8988T (cell line): ENCODE results near the gene ITCH.
"Not testable (repeated sequence)": the region's sequence is repeated elsewhere in the genome, so short reads cannot be mapped to it uniquely, and the experiment has no call there.

ENCODE experiments used
- DNase-seq: peaks from one replicate; pipeline ENCODE4 v3.0.0; 2011

The ITCH gene

DNA sequence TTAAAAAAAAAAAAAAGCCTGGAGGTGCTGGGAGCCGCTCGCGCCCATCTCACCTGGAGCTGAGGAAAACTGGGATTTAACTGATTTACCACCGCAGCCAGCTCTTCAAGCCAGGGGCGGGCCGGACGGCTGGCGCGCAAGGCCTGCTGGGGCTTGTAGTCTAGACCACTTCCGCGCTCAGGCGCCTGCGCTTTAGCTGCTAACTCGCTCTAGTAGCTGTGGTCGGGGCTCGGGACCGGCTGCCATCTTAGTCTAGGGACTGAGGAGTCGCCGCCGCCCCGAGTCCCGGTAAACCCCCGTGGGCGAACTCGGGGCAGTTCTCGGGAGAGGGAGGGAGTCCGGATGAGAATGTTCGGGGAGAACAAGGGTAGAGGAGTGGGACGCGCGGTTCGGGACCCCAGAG lies at the start of gene ITCH:
ITCH (plus strand) TSS at position 212 of the 403 bp plus-strand sequence. CDS start 30,539 bp downstream, outside the sequence.
- peak; percentile 97 for DNase-seq

GRCh38 chr20:34315236-34315635 lies 47.8 kb upstream of the ITCH start:
- no peak for DNase-seq

DNA sequence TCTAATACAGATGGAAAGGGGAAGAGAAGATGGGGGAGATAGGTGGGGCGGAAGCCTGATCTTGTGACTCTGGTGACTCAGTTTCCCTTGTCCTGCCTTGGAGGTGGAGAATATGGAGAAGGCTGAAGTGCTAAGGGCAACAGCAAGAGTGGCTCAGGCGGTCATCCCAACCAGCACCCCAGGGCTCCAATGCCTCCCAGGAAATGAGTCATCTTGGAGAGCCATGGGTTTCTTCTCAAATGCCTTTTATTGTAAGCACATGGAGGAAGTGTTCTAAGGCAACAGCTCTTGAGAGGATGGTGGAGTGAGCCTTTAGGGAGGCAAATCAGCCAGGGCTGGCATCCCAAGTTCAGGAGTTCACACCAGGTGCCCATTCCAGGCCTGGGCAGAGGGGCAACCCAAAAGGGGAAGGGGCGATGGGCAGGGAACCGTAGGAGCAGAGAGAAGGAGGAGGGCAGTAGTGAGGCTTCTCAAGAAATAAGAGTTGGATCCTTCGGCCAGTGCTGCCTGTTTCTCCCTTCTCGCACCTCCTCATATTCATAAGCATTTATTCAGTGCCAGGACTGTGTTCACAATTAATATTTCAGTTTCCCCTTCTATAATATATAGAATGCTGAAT lies 46.8 kb upstream of the ITCH start:
- no peak for DNase-seq

DNA sequence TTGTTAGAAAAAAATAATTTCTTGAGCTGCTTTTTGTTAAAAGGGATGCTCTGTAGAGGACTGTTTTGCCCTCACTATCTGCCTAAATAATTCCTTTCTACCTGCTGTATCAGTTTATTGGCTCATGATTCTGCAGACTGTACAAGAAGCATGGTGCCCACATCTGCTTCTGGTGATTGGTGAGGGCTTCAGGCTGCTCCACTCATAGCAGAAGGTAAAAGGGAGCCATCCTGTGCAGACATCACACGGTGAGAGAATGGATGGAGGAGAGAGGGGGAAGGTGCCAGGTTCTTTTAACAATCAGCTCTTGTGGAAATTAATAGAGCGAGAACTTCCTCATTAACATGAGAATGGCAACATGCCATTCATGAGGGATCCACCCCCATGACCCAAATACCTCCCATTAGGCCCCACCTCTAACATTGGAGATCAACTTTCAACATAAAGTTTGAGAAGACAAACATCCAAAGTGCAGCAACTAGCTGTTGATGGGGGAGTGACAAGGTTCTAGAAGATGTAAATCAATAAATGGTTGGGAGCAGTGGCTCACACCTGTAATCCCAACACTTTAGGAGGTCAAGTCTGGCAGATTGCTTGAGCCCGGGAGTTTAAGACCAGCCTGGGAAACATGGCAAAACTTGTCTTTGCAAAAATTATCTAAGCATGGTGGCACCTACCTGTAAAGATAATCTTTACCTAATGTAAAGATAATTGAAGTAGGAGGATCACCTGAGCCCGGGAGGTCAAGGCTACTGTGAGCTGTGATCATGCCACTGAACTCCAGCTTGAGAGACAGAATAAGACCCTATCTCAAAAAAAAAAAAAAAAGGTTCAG lies 44.2 kb upstream of the ITCH start:
- DNase-seq = no peak

- no peak for DNase-seq
These were observed 42.2 kb upstream of the ITCH start for GRCh38 chr20:34320861-34321260.

DNA sequence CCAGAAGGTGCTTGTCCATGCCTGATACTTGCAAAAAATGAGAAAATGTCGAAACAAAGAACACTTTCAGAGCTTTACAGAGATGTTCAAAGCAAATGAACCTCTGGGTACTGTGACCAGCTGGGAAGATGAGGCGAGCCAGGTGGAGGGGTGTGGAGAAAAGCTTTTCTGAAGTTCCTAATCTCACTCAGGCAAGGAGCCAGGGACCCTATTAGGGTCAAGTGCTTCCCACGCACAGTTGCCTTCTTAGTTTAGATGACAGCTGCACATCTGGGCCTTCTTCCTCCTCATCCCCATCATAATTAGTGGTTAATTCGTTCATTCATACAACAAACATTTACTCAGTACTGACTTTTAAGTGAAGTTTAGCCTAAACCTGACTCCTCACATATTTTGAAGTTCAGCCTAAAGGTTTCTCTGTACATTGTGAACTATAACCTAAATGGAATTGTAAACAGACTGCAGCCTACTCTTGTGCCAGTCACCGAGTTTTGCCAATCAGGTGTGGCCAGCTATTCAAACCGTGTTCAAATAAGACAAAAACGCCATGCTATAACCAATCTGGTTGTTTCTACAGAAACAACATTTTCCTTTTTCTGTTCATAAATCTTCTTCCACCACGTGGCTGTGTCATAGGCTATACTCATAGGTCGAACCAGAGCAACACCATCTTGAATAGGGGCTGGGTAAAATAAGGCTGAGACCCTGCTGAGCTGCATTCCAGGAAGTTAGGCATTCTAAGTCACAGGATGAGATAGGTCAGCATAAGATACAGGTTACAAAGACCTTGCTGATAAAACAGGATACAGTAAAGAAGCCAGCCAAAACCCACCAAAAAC lies 40.6 kb upstream of the ITCH start:
- DNase-seq = no peak

DNA sequence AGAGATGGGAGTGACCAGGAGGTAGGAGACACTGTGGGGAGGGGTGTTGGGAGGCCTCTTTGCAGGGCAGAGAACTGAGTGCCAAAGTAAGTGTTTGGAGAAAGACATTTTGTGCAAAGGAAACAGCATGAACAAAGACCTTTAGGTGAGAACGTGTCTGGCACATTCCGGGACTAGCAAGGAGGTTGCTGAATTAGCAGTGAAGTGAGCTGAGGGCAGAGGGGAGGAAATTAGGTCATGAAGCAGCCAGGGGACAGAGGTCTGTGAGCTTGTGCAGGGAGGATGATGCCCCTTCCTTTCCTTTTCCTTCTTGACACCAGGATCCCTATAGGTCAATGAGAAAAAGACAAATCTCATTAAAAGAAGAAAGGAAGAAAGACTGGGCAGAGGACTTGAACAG lies 38.5 kb upstream of the ITCH start:
- DNase-seq = no peak

- DNase-seq = not testable (repeated sequence)
These were observed 34.9 kb upstream of the ITCH start for GRCh38 chr20:34328207-34328606.

GRCh38 chr20:34328928-34329677 lies 34.0 kb upstream of the ITCH start:
- no peak for DNase-seq

DNA sequence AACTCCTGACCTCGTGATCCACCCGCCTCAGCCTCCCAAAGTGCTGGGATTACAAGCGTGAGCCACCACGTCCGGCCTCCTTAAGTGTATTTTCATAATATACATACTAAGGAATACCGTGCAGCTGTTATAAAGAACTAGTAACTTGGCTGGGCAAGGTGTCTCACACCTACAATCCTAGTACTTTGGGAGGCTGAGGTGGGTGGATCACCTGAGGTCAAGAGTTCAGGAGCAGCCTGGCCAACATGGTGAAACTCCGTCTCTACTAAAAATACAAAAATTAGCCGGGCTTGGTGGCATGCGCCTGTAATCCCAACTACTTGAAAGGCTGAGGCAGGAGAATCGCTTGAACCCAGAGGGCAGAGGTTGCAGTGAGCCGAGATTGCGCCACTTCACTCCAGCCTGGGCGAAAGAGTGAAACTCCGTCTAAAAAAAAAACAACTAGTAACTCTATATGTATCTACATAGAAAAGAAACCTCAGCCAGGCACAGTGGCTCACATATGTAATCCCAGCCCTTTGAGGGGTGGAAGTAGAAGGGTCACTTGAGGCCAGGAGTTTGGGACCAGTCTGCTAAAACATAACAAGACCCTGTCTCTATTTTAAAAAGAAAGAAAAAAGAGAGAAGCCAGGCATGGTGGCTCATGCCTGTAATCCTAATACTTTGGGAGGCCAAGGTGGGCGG lies 32.1 kb upstream of the ITCH start:
- not testable (repeated sequence) for DNase-seq

- DNase-seq = no peak
These were observed 31.2 kb upstream of the ITCH start for GRCh38 chr20:34331838-34332237.

DNA sequence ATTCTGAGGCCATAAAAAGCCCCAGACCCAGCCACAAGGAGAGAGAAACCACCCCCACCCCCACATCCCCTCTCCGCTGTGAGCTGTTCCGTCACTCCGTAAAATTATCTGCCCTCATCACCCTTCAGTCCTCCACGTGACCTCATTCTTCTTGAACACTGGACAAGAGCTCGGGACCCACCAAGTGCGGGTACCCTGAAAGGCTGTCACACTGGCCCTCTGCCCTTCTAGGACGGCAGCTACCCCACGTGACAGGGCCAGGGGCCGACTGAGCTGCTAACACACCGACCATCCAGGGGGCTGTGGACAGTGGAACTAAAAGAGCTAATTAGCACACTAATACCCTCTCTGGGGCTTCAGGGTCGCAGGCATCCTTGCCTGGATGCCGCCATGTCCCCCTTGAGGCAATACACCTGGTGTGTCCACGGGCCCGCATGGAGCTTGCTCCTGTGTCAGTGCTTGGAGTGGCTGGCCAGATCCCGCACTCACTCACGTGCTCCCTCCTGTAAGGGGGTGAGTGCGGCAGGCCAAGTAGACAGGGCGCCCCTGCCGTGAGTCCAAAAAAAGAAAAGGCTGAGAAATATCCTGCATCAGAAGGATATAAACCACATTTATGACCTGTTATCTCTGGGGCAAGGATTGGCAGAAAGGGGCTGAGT lies 30.7 kb upstream of the ITCH start:
- DNase-seq = no peak

GRCh38 chr20:34333786-34334185 lies 29.3 kb upstream of the ITCH start:
- DNase-seq = no peak

GRCh38 chr20:34334654-34335407 lies 28.2 kb upstream of the ITCH start:
- DNase-seq = no peak

DNA sequence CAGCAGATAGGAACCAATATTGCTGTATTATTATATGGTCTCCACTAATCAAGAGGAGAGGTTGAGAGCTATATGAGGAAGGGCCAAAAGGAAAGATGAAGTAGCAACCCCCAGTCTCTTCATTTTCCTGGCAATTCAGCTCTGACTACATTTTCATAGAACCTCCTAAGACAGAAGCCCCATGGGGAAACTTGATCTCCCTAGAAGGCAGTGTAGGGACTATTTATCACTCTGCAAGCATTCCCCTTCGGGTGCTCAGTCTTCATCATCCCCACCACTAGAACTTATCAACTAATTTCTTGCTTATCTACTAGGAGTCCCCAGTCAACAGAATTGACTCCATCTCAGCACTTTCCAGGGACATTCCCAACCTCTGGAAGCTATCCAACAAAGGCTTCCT lies 25.5 kb upstream of the ITCH start:
- DNase-seq = no peak

DNA sequence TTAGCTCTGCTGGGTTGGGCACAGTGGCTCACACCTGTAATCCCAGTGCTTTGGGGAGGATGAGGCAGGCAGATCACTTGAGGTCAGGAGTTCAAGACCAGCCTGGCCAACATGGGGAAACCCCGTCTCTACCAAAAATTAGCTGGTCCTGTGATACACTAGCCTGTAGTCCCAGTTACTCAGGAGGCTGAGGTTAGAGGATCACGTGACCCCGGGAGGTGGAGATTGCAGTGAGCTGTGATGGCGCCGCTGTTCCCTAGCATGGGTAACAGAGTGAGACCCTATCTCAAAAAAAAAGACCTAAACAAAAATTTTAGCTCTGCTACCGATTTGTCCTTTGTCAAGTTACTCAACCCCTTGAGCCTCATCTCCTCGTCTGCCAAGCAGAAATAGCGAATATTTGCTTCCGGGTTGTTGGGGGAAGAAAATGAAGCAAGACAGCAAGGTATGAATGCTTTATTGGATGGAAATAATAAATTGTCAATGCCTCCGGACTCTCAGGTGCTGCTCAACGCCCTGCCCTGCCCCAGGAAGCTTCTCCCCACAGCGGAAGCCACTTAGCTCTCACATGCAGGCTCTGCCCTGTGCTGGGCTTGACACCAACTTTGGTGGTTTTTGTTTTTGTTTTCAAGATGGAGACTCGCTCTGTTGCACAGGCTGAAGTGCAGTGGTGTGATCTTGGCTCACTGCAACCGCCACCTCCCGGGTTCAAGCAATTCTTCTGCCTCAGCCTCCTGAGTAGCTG lies 24.9 kb upstream of the ITCH start:
- DNase-seq = no peak

DNA sequence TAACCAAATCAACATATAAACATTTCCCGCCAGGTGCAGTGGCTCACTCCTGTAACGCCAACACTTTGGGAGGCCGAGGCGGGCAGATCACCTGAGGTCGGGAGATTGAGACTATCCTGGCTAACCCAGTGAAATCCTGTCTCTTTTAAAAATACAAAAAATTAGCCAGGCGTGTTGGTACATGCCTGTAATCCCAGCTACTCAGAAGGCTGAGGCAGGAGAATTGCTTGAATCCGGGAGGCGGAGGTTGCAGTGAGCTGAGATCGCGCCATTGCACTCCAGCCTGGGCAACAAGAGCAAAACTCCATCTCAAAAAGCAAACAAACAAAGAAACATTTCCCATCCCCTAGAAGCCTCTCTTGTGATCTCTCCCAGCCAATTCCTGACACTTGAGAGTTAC lies 22.3 kb upstream of the ITCH start:
- not testable (repeated sequence) for DNase-seq

DNA sequence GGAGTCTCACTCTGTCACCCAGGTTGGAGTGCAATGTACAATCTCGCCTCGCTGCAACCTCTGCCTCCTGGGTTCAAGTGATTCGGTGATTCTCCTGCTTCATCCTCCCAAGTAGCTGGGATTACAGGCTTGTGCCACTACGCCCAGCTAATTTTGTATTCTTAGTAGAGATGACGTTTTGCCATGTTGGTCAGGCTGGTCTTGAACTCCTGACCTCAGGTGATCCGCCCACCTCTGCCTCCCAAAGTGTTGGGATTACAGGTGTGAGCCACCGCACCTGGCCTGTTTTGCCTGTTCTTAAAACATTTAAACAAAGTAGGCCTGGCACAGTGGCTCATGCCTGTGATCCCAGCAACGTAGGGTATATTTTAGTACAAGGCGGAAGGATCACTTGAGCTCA lies 21.9 kb upstream of the ITCH start:
- DNase-seq = not testable (repeated sequence)

- DNase-seq = no peak
These were observed 19.4 kb upstream of the ITCH start for GRCh38 chr20:34343458-34344211.
